Stimulated activated CD8-positive, alpha-beta memory T cell treated with anti-CD3 and anti-CD28 coated beads, Interleukin-15, amount 100 ng/mL, for 24 hours (primary cell): ENCODE data around the gene AK5.

ENCODE experiments used
- DNase-seq: peaks from one replicate; pipeline ENCODE4 v3.0.0-alpha.2; 2020; ENCODE audit warnings: low read depth

AK5 gene

DNA sequence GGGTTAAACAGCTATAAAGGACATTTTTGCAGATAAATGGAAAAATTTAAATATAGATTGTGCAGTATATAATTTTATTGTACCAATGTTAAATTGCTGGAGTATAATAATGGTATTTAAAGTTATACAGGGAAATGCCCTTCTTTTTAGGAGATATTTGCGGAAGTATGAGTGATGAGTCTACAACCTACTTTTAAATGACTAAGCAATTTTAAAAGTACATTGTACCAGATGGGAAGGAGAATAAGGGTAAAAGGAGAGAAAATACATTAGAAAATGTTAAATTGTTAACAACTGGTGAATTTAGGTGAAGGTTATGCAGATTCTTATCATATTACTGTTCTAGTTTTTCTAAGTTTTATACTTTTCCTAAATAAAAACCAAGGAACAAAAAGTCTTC is 308.8 kb downstream of the AK5 start:
- DNase-seq = no peak

DNA sequence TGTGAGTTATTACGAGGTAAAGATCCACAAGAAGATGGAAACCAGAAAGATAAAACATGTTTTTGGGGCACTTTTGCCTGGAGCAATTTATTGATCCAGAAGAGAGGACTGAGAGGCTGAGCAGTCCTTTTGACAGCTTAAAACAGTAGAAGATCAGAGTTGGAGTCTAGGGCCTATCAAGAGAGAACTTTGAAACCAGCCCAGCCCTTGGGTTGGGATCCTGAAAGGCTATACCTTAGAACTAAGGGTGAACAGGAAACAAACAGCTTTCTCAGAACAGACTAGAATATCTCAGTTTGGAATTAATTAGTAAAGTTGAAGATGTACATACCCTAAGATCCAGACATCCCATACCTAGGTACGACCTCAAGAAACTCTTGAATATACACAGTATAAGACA is 311.1 kb downstream of the AK5 start:
- no peak for DNase-seq

DNA sequence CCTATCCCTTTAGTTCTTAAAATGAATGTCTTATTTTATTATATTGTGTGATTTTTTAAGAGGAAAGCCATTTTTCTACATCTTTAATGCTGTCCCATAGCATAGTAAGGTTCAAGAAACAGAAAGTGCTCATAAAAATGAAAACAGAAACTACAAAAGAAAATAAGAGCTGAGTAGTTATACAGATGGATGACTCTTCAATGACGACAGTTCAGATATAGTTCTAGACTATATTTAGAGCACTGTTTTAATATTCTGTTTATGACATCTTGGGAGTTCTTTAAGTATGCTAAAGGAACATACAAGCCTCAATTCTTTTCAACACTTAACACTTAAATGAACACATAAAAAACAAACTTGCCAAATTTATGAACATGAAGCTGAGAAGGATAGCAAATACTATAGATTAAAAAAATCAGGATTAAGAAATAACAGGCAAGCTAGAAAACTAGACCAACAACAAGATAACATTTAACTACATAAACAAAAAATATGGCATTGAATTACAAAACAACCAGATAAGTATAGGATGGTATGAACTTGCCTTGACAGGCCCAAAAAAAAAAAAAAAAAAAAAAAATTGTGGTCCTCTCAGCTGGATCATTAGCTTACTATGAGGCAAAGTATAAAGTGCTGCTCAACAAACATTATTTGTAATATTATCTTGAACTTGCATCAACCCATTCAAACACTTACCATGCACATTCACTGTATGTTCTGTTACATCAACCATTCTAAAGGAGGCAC is 312.7 kb downstream of the AK5 start:
- no peak for DNase-seq

DNA sequence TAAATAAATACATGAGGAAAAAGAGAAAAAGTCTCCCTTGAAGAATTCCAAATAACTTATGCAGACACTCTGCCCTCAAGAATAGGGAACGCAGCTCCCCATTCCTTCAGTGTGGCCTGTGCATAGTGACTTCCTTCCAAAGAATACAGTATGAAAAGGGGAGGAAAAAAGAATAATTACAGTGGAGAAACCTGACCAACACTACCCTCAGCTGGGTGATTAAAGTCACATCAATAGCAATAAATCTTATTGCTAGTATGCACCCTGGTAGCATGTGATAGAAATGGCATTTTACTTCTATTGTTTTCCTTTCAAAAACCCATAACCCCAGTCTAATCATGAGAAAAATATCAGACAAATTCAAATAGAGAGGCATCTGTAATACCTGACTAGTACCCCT is 315.5 kb downstream of the AK5 start:
- no peak for DNase-seq

DNA sequence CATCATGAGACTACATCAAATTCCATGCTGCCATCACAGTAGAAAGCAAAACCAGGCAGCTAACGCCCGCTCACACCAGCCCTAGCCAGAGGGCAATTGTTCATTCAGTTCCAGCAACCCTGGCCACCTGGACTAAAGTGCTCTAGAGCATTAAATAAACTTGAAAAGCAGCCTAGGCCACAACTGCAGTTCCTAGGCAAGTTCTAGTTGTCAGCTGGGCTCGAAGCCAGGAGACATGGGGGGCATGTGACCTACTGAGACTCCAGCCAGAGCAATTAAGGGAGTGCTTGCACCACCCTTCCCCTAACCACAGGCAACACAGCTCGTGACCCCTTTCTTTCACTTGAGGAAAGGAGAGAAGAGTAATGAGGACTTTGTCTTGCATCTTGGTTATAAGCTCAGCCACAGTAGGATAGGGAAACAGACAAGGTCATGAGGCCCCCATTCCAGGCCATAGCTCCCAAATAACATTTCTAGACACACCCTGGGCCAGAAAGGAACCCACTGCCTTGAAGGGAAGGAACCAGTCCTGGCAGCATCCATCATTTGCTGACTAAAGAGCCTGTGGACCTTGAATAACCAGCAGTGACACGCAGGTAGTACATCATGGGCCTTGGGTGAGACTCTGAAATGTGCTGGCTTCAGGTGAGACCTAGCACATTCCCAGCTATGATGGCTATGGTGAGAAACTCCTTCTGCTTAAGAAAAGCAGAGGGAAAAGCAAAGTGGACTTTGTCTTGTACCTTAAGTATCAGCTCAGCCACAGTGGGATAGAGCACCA is 323.6 kb downstream of the AK5 start:
- DNase-seq = no peak

DNA sequence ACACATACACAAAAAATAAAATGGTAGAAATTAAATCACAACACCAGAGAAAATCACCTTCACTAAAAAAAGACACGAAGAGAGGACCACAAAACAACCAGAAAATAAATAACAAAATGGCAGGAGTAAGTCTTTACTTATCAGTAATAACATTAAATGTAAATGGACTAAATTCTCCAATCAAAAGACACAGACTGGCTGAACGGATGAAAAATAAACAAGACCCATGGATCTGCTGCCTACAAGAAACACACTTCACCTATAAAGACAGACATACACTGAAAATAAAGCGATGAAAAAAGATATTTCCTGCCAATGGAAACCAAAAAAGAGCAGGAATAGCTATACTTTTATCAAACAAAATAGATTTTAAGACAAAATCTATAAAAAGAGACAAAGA is 327.1 kb downstream of the AK5 start:
- DNase-seq = no peak
